ENCODE results near the gene ZNF674.

DNA sequence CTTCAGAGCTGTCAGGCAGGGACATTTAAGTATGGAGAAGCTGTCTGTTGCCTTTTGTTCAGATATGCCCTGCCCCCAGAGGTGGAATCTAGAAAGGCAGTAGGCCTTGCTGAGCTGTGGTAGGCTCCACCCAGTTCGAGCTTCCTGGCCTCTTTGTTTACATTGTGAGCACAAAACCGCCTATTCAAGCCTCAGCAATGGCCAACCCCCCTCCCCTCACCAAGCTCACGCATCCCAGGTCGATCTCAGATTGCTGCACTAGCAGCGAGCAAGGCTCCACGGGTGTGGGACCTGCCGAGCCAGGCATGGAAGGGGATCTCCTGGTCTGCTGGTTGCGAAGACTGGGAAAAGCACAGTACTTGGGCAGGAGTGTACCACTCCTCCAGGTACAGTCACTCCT lies 59.3 kb downstream of the ZNF674 start:
- TF ChIP-seq, protein P1, sequence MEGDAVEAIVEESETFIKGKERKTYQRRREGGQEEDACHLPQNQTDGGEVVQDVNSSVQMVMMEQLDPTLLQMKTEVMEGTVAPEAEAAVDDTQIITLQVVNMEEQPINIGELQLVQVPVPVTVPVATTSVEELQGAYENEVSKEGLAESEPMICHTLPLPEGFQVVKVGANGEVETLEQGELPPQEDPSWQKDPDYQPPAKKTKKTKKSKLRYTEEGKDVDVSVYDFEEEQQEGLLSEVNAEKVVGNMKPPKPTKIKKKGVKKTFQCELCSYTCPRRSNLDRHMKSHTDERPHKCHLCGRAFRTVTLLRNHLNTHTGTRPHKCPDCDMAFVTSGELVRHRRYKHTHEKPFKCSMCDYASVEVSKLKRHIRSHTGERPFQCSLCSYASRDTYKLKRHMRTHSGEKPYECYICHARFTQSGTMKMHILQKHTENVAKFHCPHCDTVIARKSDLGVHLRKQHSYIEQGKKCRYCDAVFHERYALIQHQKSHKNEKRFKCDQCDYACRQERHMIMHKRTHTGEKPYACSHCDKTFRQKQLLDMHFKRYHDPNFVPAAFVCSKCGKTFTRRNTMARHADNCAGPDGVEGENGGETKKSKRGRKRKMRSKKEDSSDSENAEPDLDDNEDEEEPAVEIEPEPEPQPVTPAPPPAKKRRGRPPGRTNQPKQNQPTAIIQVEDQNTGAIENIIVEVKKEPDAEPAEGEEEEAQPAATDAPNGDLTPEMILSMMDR (IDR thresholded peaks at IDR 0.05; ENCODE audit: low read length) = no peak
- no peak for TF ChIP-seq EZH2 (IDR thresholded peaks at IDR 0.05; ENCODE audit: borderline replicate concordance, low read length)
